Measurements from ENCODE around the gene MARCHF2.

MARCHF2 gene

GRCh38 chr19:8391198-8392016, 21.7 kb upstream of the MARCHF2 start:
- peak overlapping the region; percentile 65 for H3K4me3 ChIP-seq (ENCODE audit: low read depth, low read length)

GRCh38 chr19:8392017-8392591, 21.0 kb upstream of the MARCHF2 start:
- no peak for TF ChIP-seq CTCF (IDR thresholded peaks at IDR 0.05; ENCODE audit: low read depth, low read length, missing control alignments)
- no peak overlapping the region for H3K4me3 ChIP-seq (ENCODE audit: low read depth, low read length)
- no peak for DNase-seq (ENCODE audit: low read depth)
- in situ Hi-C loops (cut with HindIII; ENCODE audit: low sequenced_read_pairs) = no loop called here

More at GRCh38 chr19:8391198-8392016, 21.7 kb upstream of the MARCHF2 start:
- in situ Hi-C loops (cut with HindIII; ENCODE audit: low sequenced_read_pairs) = no loop called here
- no peak for TF ChIP-seq CTCF (IDR thresholded peaks at IDR 0.05; ENCODE audit: low read depth, low read length, missing control alignments)
- no peak for DNase-seq (ENCODE audit: low read depth)

- H3K4me3 ChIP-seq (ENCODE audit: low read depth, low read length) = no peak overlapping the region
- in situ Hi-C loops (cut with HindIII; ENCODE audit: low sequenced_read_pairs) = no loop called here
- no peak for DNase-seq (ENCODE audit: low read depth)
These were observed 19.8 kb upstream of the MARCHF2 start for GRCh38 chr19:8393192-8393870.

GRCh38 chr19:8393871-8394250, 19.2 kb upstream of the MARCHF2 start:
- no peak for DNase-seq (ENCODE audit: low read depth)
- in situ Hi-C loops (cut with HindIII; ENCODE audit: low sequenced_read_pairs) = no loop called here
- no peak overlapping the region for H3K4me3 ChIP-seq (ENCODE audit: low read depth, low read length)
- TF ChIP-seq CTCF (IDR thresholded peaks at IDR 0.05; ENCODE audit: low read depth, low read length, missing control alignments) = no peak

More at GRCh38 chr19:8393192-8393870, 19.8 kb upstream of the MARCHF2 start:
- no peak for TF ChIP-seq CTCF (IDR thresholded peaks at IDR 0.05; ENCODE audit: low read depth, low read length, missing control alignments)

GRCh38 chr19:8395621-8396082, 17.5 kb upstream of the MARCHF2 start:
- in situ Hi-C loops (cut with HindIII; ENCODE audit: low sequenced_read_pairs) = no loop called here
- no peak for TF ChIP-seq CTCF (IDR thresholded peaks at IDR 0.05; ENCODE audit: low read depth, low read length, missing control alignments)
- no peak for DNase-seq (ENCODE audit: low read depth)
- no peak overlapping the region for H3K4me3 ChIP-seq (ENCODE audit: low read depth, low read length)

- DNase-seq (ENCODE audit: low read depth) = no peak
- in situ Hi-C loops (cut with HindIII; ENCODE audit: low sequenced_read_pairs) = no loop called here
- TF ChIP-seq CTCF (IDR thresholded peaks at IDR 0.05; ENCODE audit: low read depth, low read length, missing control alignments) = no peak
- no peak overlapping the region for H3K4me3 ChIP-seq (ENCODE audit: low read depth, low read length)
These were observed 16.9 kb upstream of the MARCHF2 start for GRCh38 chr19:8396185-8396562.
